MCF 10A (cell line): Measurements from ENCODE around the gene RPAP2. TPM values are rescaled to one million over a fixed set of nuclear protein-coding genes. Genes with fewer than 3 reads are reported as not detected.

ENCODE experiments used
- BruUV-seq: library from RNA; stranded (reverse); fragments of 400-500 nt; replicated peaks from 2 replicates; lab custom pipeline; 2021; lab: Mats Ljungman, UMichigan
- CTCF ChIA-PET: fragments of 300-600 bp; sonication (Branson Sonifier 250); formaldehyde crosslinking; extraction: SDS; loops from one replicate; lab custom pipeline; 2021; ENCODE audit warnings: antibody characterized with exemption, inconsistent platforms; lab: Yijun Ruan, JAX
- POLR2A ChIA-PET: fragments of 300-600, 350-650 bp; sonication (Branson Sonifier 250); formaldehyde crosslinking; extraction: SDS; loops from one replicate; lab custom pipeline; 2020; ENCODE audit warnings: antibody characterized with exemption, inconsistent platforms; lab: Yijun Ruan, JAX
- DNase-seq: peaks from one replicate; pipeline ENCODE4 v3.0.0-alpha.2; 2018; ENCODE audit not compliant: unreplicated experiment
- H3K27ac Mint-ChIP-seq: one replicate; pipeline ENCODE4 v1.8.0; 2022; ENCODE audit warnings: mild to moderate bottlenecking, low read depth, mixed read lengths; ENCODE audit not compliant: unreplicated experiment
- H3K27me3 Mint-ChIP-seq: one replicate; pipeline ENCODE4 v1.8.0; 2022; ENCODE audit warnings: mixed read lengths; ENCODE audit not compliant: insufficient read depth, unreplicated experiment
- H3K36me3 Mint-ChIP-seq: one replicate; pipeline ENCODE4 v1.8.0; 2022; ENCODE audit warnings: mild to moderate bottlenecking, moderate library complexity, mixed read lengths; ENCODE audit not compliant: insufficient read depth, unreplicated experiment
- H3K4me1 Mint-ChIP-seq: one replicate; pipeline ENCODE4 v1.8.0; 2022; ENCODE audit warnings: mixed read lengths; ENCODE audit not compliant: insufficient read depth, unreplicated experiment
- H3K4me3 Mint-ChIP-seq: one replicate; pipeline ENCODE4 v1.8.0; 2022; ENCODE audit warnings: mild to moderate bottlenecking, moderate library complexity, mixed read lengths; ENCODE audit not compliant: unreplicated experiment
- H3K9me3 Mint-ChIP-seq: one replicate; pipeline ENCODE4 v1.8.0; 2022; ENCODE audit warnings: mixed read lengths; ENCODE audit not compliant: unreplicated experiment
- CTCF ChIP-seq: fragments of 200-600 bp; IDR thresholded peaks from one replicate; pipeline ENCODE4 v1.8.0; 2022; ENCODE audit warnings: antibody characterized with exemption, mild to moderate bottlenecking; ENCODE audit not compliant: unreplicated experiment
- intact Hi-C: fragments of 100-400 bp; cut with micrococcal nuclease; formaldehyde crosslinking; loops from 2 replicates; pipeline ENCODE4 v1.14.1; 2022
- total RNA-seq: library from RNA; stranded (reverse); gene quantifications from 2 replicates; pipeline ENCODE4 v1.2.3, GENCODE V29; 2022

RPAP2 gene
- total RNA-seq, 1 experiment from 2014 or later, result 26.2 TPM

- peak; percentile 63 for DNase-seq
- Mint-ChIP-seq H3K27ac (no peak overlapping the region), H3K36me3 (peaks cover 32% of the 10 kb centered on the region), H3K4me3 (no peak overlapping the region), H3K9me3 (no peaks in the 10 kb centered on the region), H3K27me3 (no peaks in the 10 kb centered on the region), H3K4me1 (peaks cover 6% of the 10 kb centered on the region)
- ChIA-PET CTCF (interaction anchor here (0.5 to 3.5 kb wide), 30 partner anchors 8 to 1162 kb away, joined by 3 to 26 read pairs (median 4); no protein-coding TSS in a partner anchor), POLR2A (interaction anchor here (0.7 to 1.6 kb wide), 7 partner anchors 18 to 401 kb away, joined by 3 to 4 read pairs (median 3); no protein-coding TSS in a partner anchor)
- intact Hi-C loops, result loop anchor here (1.0 to 5.0 kb wide), 4 partner anchors 294 to 1009 kb away; no protein-coding TSS in a partner anchor
- no TSS peak for BruUV-seq
- peak; percentile 67 for TF ChIP-seq CTCF
Measured at GRCh38 chr1:92291372-92291999, 7.4 kb upstream of the RPAP2 start.

DNA sequence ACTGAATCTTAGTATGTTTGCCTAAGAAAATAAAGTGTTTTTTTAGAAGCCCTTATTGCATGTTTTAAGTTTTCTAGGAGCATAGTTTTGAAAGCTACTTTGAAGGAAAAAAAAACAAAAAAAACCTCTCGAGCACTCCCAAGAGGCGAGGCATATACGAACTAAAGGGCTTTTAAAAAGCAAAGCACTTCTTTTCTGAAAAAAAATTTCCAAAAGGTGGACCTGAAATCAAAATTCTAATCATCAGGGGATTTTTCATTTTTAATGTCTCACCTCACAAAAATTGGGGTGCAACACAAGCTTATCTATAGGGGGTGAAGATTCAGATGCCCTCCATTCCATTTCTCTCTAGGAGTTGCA is 666 bp upstream of the RPAP2 start:
- peak; percentile 9 for TF ChIP-seq CTCF
- Mint-ChIP-seq H3K4me3 (peak overlapping the region; percentile 97), H3K27ac (peak overlapping the region; percentile 96), H3K9me3 (no peaks in the 10 kb centered on the region), H3K36me3 (peaks cover 24% of the 10 kb centered on the region), H3K4me1 (peaks cover 10% of the 10 kb centered on the region), H3K27me3 (no peaks in the 10 kb centered on the region)
- no peak for DNase-seq
- intact Hi-C loops, result loop anchor here (2.0 kb wide), 2 partner anchors 301 to 787 kb away; no protein-coding TSS in a partner anchor
- BruUV-seq, result TSS peak; percentile 52
- ChIA-PET CTCF (interaction anchor here (0.6 to 2.8 kb wide), 9 partner anchors 9 to 342 kb away, joined by 3 to 11 read pairs (median 3); no protein-coding TSS in a partner anchor), POLR2A (interaction anchor here (0.6 to 1.1 kb wide), 7 partner anchors 11 to 453 kb away, joined by 3 to 5 read pairs (median 3); no protein-coding TSS in a partner anchor)

DNA sequence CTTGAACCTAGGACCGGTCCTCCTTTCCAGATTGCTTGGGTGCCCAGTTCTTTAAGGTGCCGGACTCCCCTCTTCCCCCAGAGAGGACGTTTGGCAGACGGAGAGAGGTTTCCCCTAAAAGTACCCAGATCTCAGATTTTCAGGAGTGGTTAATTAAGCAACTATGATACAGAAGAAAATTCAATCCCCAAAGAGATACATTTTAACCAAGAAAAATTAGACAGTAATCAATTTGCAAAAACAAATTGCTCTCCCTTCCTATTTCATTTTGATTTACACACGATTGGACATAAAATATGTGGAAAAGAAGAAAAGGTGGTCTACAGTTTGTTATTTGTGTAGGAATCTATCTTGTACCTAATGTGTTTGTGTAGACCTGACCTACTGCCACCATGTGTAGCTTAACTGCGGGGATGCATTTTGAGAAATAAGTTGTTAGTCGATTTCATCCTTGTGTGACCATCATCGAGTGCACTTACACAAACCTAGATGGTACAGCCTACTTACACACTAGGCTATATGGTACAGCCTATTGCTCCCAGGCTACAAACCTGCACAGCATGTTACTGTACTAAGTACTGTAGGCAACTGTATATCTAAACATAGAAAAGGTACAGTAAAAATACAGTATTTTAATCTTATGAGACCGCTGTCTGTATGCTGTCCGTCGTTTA is 755 bp downstream of the RPAP2 start:
- Mint-ChIP-seq H3K9me3 (no peaks in the 10 kb centered on the region), H3K4me3 (peak overlapping the region; percentile 97), H3K36me3 (peaks cover 32% of the 10 kb centered on the region), H3K27ac (peak overlapping the region; percentile 96), H3K4me1 (peaks cover 10% of the 10 kb centered on the region), H3K27me3 (no peaks in the 10 kb centered on the region)
- BruUV-seq, result TSS peak; percentile 32
- no peak for TF ChIP-seq CTCF
- POLR2A ChIA-PET, result interaction anchor here (0.6 to 1.5 kb wide), 10 partner anchors 9 to 563 kb away, joined by 3 to 6 read pairs (median 4); no protein-coding TSS in a partner anchor
- CTCF ChIA-PET, result interaction anchor here (0.6 to 2.8 kb wide), 6 partner anchors 8 to 310 kb away, joined by 3 to 11 read pairs (median 4); no protein-coding TSS in a partner anchor
- intact Hi-C loops, result loop anchor here (2.0 to 10.0 kb wide), 3 partner anchors 303 to 789 kb away; partner anchors contain the start of gene RPL5
- DNase-seq, result peak; percentile 17

- CTCF ChIA-PET, result interaction anchor here (0.5 to 1.4 kb wide), 5 partner anchors 15 to 593 kb away, joined by 3 to 4 read pairs (median 4); no protein-coding TSS in a partner anchor
- TF ChIP-seq CTCF, result no peak
- Mint-ChIP-seq H3K27me3 (no peaks in the 10 kb centered on the region), H3K4me3 (no peak overlapping the region), H3K36me3 (peaks cover 35% of the 10 kb centered on the region), H3K27ac (no peak overlapping the region), H3K4me1 (peaks cover 5% of the 10 kb centered on the region), H3K9me3 (no peaks in the 10 kb centered on the region)
- POLR2A ChIA-PET, result interaction anchor here (0.7 to 1.4 kb wide), 5 partner anchors 22 to 489 kb away, joined by 3 to 4 read pairs (median 3); no protein-coding TSS in a partner anchor
- no peak for DNase-seq
- BruUV-seq, result no TSS peak
- intact Hi-C loops, result loop anchor here (10.0 kb wide), 1 partner anchor 534 kb away; the partner anchor contains the start of gene RPL5
Measured at GRCh38 chr1:92301021-92301420, 2.2 kb downstream of the RPAP2 start.
